Measurements from ENCODE around the gene ZNF446. TPM values are rescaled to one million over a fixed set of nuclear protein-coding genes. Genes with fewer than 3 reads are reported as not detected.

Gene ZNF446
- total RNA-seq, 2 experiments from 2014 or later, result 8.0 to 11.1 TPM

DNA sequence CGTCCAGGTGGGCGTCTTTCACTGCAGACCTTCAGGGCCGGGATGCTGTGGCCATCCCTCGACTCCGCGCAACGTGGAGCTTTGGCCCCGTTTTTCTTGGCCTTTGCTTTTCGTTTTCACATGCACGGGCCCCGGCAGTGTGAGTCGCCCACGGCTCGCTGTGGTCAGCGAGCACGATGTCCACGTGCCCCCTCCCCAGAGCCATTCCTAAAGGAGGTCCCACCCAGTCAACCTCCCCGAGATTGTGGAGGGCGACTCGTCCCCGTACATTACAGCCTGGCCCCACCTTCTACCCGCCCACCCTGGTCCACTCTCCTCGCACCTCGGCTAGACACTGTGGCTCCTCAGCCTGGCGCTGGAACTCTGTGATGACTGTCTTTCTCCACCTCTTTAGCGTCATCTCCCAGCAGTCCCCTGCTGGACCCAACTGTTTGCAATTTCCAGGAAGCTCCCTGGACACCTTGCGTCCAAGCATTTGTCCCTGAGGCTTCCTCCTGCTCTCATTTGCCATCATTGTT is 405 bp downstream of the ZNF446 start:
- Histone ChIP-seq H3K36me3 (ENCODE audit: insufficient read depth, low read length) (peaks cover 19% of the 10 kb centered on the region), H3K4me3 (ENCODE audit: low read depth, low read length, poor library complexity, severe bottlenecking) (peak overlapping the region; percentile 75), H2AFZ (ENCODE audit: low read length) (peak overlapping the region; percentile 48; the same call in 1 of the 2 replicates), H3K79me2 (ENCODE audit: insufficient read depth, low read depth, low read length) (no peaks in the 10 kb centered on the region), H3K4me2 (ENCODE audit: low read length) (peak overlapping the region; percentile 92), H4K20me1 (ENCODE audit: insufficient read depth, low read length) (no peaks in the 10 kb centered on the region), H3K9me2 (ENCODE audit: insufficient read depth, low read length) (no peaks in the 10 kb centered on the region), H3K27ac (ENCODE audit: low read depth, low read length, poor library complexity, severe bottlenecking) (peak overlapping the region; percentile 77), H3K4me1 (ENCODE audit: insufficient read depth, low read length, poor library complexity, severe bottlenecking) (peaks cover 20% of the 10 kb centered on the region), H3K9me3 (ENCODE audit: low read length) (no peaks in the 10 kb centered on the region)
- DNase-seq (ENCODE audit: low spot score), result no peak
- no TSS peak for BruUV-seq (replicated peaks)
- TF ChIP-seq, protein P1, sequence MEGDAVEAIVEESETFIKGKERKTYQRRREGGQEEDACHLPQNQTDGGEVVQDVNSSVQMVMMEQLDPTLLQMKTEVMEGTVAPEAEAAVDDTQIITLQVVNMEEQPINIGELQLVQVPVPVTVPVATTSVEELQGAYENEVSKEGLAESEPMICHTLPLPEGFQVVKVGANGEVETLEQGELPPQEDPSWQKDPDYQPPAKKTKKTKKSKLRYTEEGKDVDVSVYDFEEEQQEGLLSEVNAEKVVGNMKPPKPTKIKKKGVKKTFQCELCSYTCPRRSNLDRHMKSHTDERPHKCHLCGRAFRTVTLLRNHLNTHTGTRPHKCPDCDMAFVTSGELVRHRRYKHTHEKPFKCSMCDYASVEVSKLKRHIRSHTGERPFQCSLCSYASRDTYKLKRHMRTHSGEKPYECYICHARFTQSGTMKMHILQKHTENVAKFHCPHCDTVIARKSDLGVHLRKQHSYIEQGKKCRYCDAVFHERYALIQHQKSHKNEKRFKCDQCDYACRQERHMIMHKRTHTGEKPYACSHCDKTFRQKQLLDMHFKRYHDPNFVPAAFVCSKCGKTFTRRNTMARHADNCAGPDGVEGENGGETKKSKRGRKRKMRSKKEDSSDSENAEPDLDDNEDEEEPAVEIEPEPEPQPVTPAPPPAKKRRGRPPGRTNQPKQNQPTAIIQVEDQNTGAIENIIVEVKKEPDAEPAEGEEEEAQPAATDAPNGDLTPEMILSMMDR (conservative IDR thresholded peaks at IDR 0.05; ENCODE audit: low read length), result no peak
- no peak for TF ChIP-seq EZH2phosphoT487 (IDR thresholded peaks at IDR 0.05; ENCODE audit: borderline replicate concordance, low read depth, low read length)
- ChIA-PET POLR2A (no interaction called here), CTCF (ENCODE audit: unreplicated experiment) (no interaction called here)
- intact Hi-C loops (cut with micrococcal nuclease; ENCODE audit: unreplicated experiment), result loop anchor here (5.0 kb wide), 1 partner anchor 129 kb away; no protein-coding TSS in a partner anchor

DNA sequence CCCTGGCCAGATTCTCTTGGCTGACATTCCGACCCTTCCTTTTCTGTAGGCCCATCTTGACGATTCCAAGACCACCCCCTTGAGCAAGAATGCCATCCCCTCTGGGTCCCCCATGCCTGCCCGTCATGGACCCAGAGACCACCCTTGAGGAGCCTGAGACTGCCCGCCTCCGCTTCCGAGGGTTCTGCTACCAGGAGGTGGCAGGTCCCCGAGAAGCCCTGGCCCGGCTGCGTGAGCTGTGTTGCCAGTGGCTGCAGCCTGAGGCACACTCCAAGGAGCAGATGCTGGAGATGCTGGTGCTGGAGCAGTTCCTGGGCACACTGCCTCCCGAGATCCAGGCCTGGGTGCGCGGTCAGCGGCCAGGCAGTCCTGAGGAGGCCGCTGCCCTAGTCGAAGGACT is 978 bp downstream of the ZNF446 start:
- Histone ChIP-seq H3K4me1 (ENCODE audit: insufficient read depth, low read length, poor library complexity, severe bottlenecking) (peaks cover 20% of the 10 kb centered on the region), H3K79me2 (ENCODE audit: insufficient read depth, low read depth, low read length) (no peaks in the 10 kb centered on the region), H2AFZ (ENCODE audit: low read length) (no peak overlapping the region), H3K4me3 (ENCODE audit: low read depth, low read length, poor library complexity, severe bottlenecking) (peak overlapping the region; percentile 75), H3K36me3 (ENCODE audit: insufficient read depth, low read length) (peaks cover 16% of the 10 kb centered on the region), H3K9me3 (ENCODE audit: low read length) (no peaks in the 10 kb centered on the region), H3K27ac (ENCODE audit: low read depth, low read length, poor library complexity, severe bottlenecking) (peak overlapping the region; percentile 77), H3K4me2 (ENCODE audit: low read length) (peak overlapping the region; percentile 92), H4K20me1 (ENCODE audit: insufficient read depth, low read length) (no peaks in the 10 kb centered on the region), H3K9me2 (ENCODE audit: insufficient read depth, low read length) (no peaks in the 10 kb centered on the region)
- intact Hi-C loops (cut with micrococcal nuclease; ENCODE audit: unreplicated experiment), result loop anchor here (5.0 kb wide), 1 partner anchor 130 kb away; no protein-coding TSS in a partner anchor
- ChIA-PET POLR2A (no interaction called here), CTCF (ENCODE audit: unreplicated experiment) (no interaction called here)
- no peak for TF ChIP-seq EZH2phosphoT487 (IDR thresholded peaks at IDR 0.05; ENCODE audit: borderline replicate concordance, low read depth, low read length)
- TF ChIP-seq, protein P1 (conservative IDR thresholded peaks at IDR 0.05; ENCODE audit: low read length), result no peak
- BruUV-seq (replicated peaks), result no TSS peak
- DNase-seq (ENCODE audit: low spot score), result no peak

DNA sequence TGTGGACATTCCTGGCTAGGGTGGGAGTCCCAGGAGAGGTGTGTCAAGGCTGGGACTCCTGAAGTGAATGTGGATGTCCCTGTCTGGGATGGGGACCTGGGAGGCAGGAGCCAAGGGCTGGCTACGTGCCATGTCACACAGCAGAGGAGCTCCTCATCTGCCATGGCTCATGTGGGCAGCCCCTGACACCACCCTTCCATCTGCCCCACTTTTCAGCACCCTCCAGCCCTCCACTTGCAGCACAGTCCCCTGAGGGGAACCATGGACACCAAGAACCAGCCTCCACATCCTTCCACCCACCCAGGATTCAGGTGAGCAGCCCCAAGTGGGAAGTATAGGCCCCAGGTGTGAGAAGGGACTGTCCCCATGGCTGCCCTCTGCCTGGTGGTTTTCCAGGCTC is 1.7 kb downstream of the ZNF446 start:
- Histone ChIP-seq H3K27ac (ENCODE audit: low read depth, low read length, poor library complexity, severe bottlenecking) (no peak overlapping the region), H3K4me3 (ENCODE audit: low read depth, low read length, poor library complexity, severe bottlenecking) (no peak overlapping the region), H3K79me2 (ENCODE audit: insufficient read depth, low read depth, low read length) (no peaks in the 10 kb centered on the region), H2AFZ (ENCODE audit: low read length) (no peak overlapping the region), H3K9me2 (ENCODE audit: insufficient read depth, low read length) (no peaks in the 10 kb centered on the region), H3K4me1 (ENCODE audit: insufficient read depth, low read length, poor library complexity, severe bottlenecking) (peaks cover 20% of the 10 kb centered on the region), H3K4me2 (ENCODE audit: low read length) (no peak overlapping the region), H3K9me3 (ENCODE audit: low read length) (no peaks in the 10 kb centered on the region), H4K20me1 (ENCODE audit: insufficient read depth, low read length) (no peaks in the 10 kb centered on the region), H3K36me3 (ENCODE audit: insufficient read depth, low read length) (peaks cover 8% of the 10 kb centered on the region; the same call in 1 of the 2 replicates)
- intact Hi-C loops (cut with micrococcal nuclease; ENCODE audit: unreplicated experiment), result loop anchor here (5.0 kb wide), 1 partner anchor 131 kb away; no protein-coding TSS in a partner anchor
- TF ChIP-seq EZH2phosphoT487 (IDR thresholded peaks at IDR 0.05; ENCODE audit: borderline replicate concordance, low read depth, low read length), result no peak
- TF ChIP-seq, protein P1 (conservative IDR thresholded peaks at IDR 0.05; ENCODE audit: low read length), result no peak
- ChIA-PET POLR2A (no interaction called here), CTCF (ENCODE audit: unreplicated experiment) (no interaction called here)
- DNase-seq (ENCODE audit: low spot score), result no peak
- BruUV-seq (replicated peaks), result no TSS peak

Measured in OCI-LY7 (cell line).